Endothelial cell of umbilical vein (primary cell): ENCODE data around the gene CNPPD1.

ENCODE experiments used
- CTCF ChIP-seq, 2 donors: IDR thresholded peaks; 1 replicate in 1 of 2; 2 replicates in 1 of 2; pipeline ENCODE4 v1.5.1; 2011; ENCODE audit warnings: low read length in 2 of 2, mild to moderate bottlenecking in 2 of 2, moderate library complexity in 2 of 2, control low read depth in 1 of 2, inconsistent platforms in 1 of 2, low read depth in 1 of 2; ENCODE audit not compliant: insufficient read depth in 1 of 2; ENCODE audit errors: extremely low read depth in 1 of 2
- EZH2 ChIP-seq: IDR thresholded peaks from 2 replicates; pipeline ENCODE4 v1.6.1; 2012; ENCODE audit warnings: borderline replicate concordance, low read depth, mild to moderate bottlenecking, moderate library complexity, low read length, inconsistent platforms; ENCODE audit not compliant: severe bottlenecking
- POLR2A ChIP-seq: IDR thresholded peaks from 2 replicates; pipeline ENCODE4 v1.6.1; 2012; ENCODE audit warnings: low read depth, mild to moderate bottlenecking, control low read depth, low read length

GRCh38 chr2:219180961-219181360 is 4.2 kb upstream of the CNPPD1 start:
- TF ChIP-seq CTCF (IDR thresholded peaks at IDR 0.05; ENCODE audit: extremely low read depth in 1 of 2, insufficient read depth in 1 of 2, low read depth in 1 of 2, low read length in 2 of 2) (no peak), POLR2A (no peak), EZH2 (no peak)
